Prostate gland (tissue), 2 donors: ENCODE measurements around the gene RAI1.

Experiments
- POLR2A ChIP-seq: fragments of 450-650 bp; IDR thresholded peaks from one replicate; pipeline ENCODE4 v1.6.1; 2016; ENCODE audit warnings: antibody characterized with exemption, mild to moderate bottlenecking
- TF ChIP-seq, protein P1 (sequence below), 4 experiments: fragments of 200-600 bp in 2 of 4; fragments of 450-650 bp in 2 of 4; sonication (generic) in 2 of 4; IDR thresholded peaks; 1 replicate in 3 of 4; 2 replicates in 1 of 4; pipeline ENCODE4 v1.5.1; 2016 to 2019; ENCODE audit warnings: antibody characterized with exemption in 4 of 4, mild to moderate bottlenecking in 2 of 4, moderate library complexity in 2 of 4

GRCh38 chr17:17789828-17790636, 108.8 kb downstream of the RAI1 start:
- TF ChIP-seq, protein P1, sequence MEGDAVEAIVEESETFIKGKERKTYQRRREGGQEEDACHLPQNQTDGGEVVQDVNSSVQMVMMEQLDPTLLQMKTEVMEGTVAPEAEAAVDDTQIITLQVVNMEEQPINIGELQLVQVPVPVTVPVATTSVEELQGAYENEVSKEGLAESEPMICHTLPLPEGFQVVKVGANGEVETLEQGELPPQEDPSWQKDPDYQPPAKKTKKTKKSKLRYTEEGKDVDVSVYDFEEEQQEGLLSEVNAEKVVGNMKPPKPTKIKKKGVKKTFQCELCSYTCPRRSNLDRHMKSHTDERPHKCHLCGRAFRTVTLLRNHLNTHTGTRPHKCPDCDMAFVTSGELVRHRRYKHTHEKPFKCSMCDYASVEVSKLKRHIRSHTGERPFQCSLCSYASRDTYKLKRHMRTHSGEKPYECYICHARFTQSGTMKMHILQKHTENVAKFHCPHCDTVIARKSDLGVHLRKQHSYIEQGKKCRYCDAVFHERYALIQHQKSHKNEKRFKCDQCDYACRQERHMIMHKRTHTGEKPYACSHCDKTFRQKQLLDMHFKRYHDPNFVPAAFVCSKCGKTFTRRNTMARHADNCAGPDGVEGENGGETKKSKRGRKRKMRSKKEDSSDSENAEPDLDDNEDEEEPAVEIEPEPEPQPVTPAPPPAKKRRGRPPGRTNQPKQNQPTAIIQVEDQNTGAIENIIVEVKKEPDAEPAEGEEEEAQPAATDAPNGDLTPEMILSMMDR (IDR thresholded peaks at IDR 0.05): no peak
- TF ChIP-seq POLR2A: no peak
